ENCODE measurements around the gene RNF212.

Gene RNF212

DNA sequence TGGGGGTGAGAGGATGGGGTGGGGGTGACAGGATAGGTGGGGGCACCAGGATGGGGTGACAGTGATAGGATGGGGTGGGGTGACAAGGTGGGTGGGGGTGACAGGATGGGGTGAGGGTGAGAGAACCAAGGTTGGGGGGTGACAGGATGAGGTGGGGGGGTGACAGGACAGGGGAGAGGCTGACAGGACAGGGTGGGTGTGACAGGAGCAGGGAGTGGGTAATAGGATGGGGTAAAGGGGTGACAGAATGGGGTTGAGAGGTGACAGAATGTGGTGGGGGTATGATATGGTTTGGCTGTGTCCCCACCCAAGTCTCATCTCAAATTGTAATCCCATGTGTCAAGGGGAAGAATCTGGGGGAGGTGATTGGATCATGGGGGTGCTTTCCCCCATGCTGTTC, 26.0 kb downstream of the RNF212 start:
- no peaks in the 10 kb centered on the region for H3K27me3 ChIP-seq (ENCODE audit: insufficient read depth, poor library complexity, severe bottlenecking)
- H3K4me3 ChIP-seq (replicated peaks; ENCODE audit: insufficient read depth, low read length): no peak overlapping the region
- no peak for TF ChIP-seq POLR2AphosphoS5 (IDR thresholded peaks at IDR 0.05; ENCODE audit: low read depth)
- TF ChIP-seq GABPA (IDR thresholded peaks at IDR 0.05; ENCODE audit: low read depth): no peak
- TF ChIP-seq SPI1 (IDR thresholded peaks at IDR 0.05; ENCODE audit: borderline replicate concordance, low read depth): no peak
- TF ChIP-seq CTCF (IDR thresholded peaks at IDR 0.05; ENCODE audit: insufficient read depth, low read length): no peak
- TF ChIP-seq REST (IDR thresholded peaks at IDR 0.05; ENCODE audit: insufficient replicate concordance, low read depth): no peak

GRCh38 chr4:1086011-1086410, 27.4 kb downstream of the RNF212 start:
- TF ChIP-seq REST (IDR thresholded peaks at IDR 0.05; ENCODE audit: insufficient replicate concordance, low read depth) (no peak), POLR2AphosphoS5 (IDR thresholded peaks at IDR 0.05; ENCODE audit: low read depth) (no peak), SPI1 (IDR thresholded peaks at IDR 0.05; ENCODE audit: borderline replicate concordance, low read depth) (no peak), GABPA (IDR thresholded peaks at IDR 0.05; ENCODE audit: low read depth) (no peak), CTCF (IDR thresholded peaks at IDR 0.05; ENCODE audit: insufficient read depth, low read length) (no peak)
- no peaks in the 10 kb centered on the region for H3K27me3 ChIP-seq (ENCODE audit: insufficient read depth, poor library complexity, severe bottlenecking)
- H3K4me3 ChIP-seq (replicated peaks; ENCODE audit: insufficient read depth, low read length): no peak overlapping the region
- DNase-seq (ENCODE audit: low read depth in 1 of 2, low spot score in 1 of 2): no peak
- H3K27ac ChIP-seq (replicated peaks): no peak overlapping the region

More for the DNA sequence above, 26.0 kb downstream of the RNF212 start:
- no peak for DNase-seq (ENCODE audit: low read depth in 1 of 2, low spot score in 1 of 2)
- no peak overlapping the region for H3K27ac ChIP-seq (replicated peaks)

DNA sequence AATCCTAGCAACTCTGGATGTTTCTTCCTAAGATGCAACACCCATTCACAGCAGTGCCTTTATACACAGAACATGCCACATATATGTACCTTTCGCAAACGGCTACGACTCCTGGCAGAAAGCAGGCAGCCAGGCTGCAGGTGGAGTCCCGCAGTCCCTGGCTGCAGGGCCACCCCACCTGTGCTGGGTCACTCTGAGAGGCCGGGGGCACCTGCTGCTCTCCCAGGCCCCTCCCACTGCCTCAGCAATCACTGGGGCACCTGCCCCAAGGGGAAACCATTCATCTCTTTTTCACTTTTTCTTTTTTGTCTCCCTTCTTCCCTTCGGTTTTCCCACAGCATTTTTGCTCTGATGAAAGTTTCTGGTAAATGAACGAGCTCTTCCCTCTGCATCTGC, 28.0 kb downstream of the RNF212 start:
- H3K4me3 ChIP-seq (replicated peaks; ENCODE audit: insufficient read depth, low read length): no peak overlapping the region
- TF ChIP-seq CTCF (IDR thresholded peaks at IDR 0.05; ENCODE audit: insufficient read depth, low read length): no peak
- no peak for TF ChIP-seq REST (IDR thresholded peaks at IDR 0.05; ENCODE audit: insufficient replicate concordance, low read depth)
- TF ChIP-seq SPI1 (IDR thresholded peaks at IDR 0.05; ENCODE audit: borderline replicate concordance, low read depth): no peak
- no peak for TF ChIP-seq GABPA (IDR thresholded peaks at IDR 0.05; ENCODE audit: low read depth)
- no peak for TF ChIP-seq POLR2AphosphoS5 (IDR thresholded peaks at IDR 0.05; ENCODE audit: low read depth)
- H3K27me3 ChIP-seq (ENCODE audit: insufficient read depth, poor library complexity, severe bottlenecking): no peaks in the 10 kb centered on the region
- no peak overlapping the region for H3K27ac ChIP-seq (replicated peaks)
- DNase-seq (ENCODE audit: low read depth in 1 of 2, low spot score in 1 of 2): no peak

All from HL-60 (cell line).